ENCODE results near the gene CPEB4. TPM values are rescaled to one million over a fixed set of nuclear protein-coding genes. Genes with fewer than 3 reads are reported as not detected.

CPEB4 gene
- 26.1 and 30.6 TPM in 2 replicates for total RNA-seq

GRCh38 chr5:173887610-173888472 is at the start of gene CPEB4:
Gene CPEB4 (plus strand): TSS chr5:173888349. CDS start chr5:173889734, 1,385 bp downstream.

GRCh38 chr5:173988554-173989431 is 100.6 kb downstream of the CPEB4 start, which contains the start of gene C5orf47:
Gene C5orf47 (plus strand): TSS chr5:173989170. CDS start chr5:173989264, 94 bp downstream.

Other genes starting within 250 kb of the CPEB4 start
- not detected in 2 replicates for gene C5orf47, start 100.8 kb downstream of the CPEB4 start, total RNA-seq
- not detected in 2 replicates for gene NSG2, start 157.4 kb downstream of the CPEB4 start, total RNA-seq

Data from vein endothelial cell (primary cell).